HG03460 (cell line): ENCODE data around the gene IFT27.

ENCODE experiments used
- ATAC-seq: cut with Tn5 transposase; IDR thresholded peaks from one replicate; pipeline ENCODE4 v1.9.1; 2021; ENCODE audit not compliant: unreplicated experiment

The IFT27 gene

GRCh38 chr22:36775964-36776669 is at the start of gene IFT27:
Gene IFT27 (minus strand): TSS chr22:36776119. CDS start chr22:36775707, 412 bp downstream.
- ATAC-seq = peak; percentile 86

GRCh38 chr22:36824655-36825054 is 48.7 kb upstream of the IFT27 start:
- no peak for ATAC-seq

- ATAC-seq = no peak
Measured at GRCh38 chr22:36823186-36823839, 47.4 kb upstream of the IFT27 start.

DNA sequence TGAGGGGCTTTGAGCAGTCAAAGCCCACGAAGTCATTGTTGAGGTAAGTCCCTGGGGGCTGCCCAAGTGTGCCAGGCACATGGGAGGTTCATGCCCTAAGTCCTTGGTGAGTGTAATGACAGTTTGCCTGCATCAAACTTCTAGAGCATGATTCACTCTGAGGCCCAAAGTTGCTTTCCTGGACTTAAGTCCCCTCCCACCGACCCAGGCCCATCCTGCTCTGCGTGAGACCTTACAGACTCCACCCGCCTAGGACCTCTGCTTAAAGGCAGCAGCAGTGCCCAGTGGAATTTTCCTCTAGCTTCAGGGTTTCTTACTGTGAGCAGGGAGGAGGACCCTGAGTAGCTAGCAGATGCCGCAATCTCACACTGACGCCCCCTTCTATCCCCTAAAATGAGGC is 46.7 kb upstream of the IFT27 start:
- ATAC-seq = no peak

DNA sequence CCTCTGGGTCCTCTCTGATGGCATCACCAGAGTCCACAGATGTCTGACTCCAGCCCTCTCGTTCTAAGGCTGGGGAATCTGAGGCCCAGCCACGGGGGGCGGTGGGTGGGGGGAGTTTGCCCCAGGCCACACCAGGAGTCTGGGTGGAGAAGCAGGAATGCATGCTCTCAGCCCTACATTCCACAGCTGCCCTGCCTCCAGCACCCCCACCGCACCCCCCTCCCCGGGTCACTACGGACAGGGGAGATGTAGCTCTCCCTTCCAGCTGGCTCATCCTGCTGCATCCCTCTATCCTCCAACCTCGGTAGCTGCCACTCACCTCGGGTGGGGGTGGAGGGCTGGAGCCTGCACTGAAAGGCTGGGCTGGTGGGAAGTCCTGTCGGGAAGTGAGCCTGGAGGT is 43.2 kb upstream of the IFT27 start:
- ATAC-seq = no peak

DNA sequence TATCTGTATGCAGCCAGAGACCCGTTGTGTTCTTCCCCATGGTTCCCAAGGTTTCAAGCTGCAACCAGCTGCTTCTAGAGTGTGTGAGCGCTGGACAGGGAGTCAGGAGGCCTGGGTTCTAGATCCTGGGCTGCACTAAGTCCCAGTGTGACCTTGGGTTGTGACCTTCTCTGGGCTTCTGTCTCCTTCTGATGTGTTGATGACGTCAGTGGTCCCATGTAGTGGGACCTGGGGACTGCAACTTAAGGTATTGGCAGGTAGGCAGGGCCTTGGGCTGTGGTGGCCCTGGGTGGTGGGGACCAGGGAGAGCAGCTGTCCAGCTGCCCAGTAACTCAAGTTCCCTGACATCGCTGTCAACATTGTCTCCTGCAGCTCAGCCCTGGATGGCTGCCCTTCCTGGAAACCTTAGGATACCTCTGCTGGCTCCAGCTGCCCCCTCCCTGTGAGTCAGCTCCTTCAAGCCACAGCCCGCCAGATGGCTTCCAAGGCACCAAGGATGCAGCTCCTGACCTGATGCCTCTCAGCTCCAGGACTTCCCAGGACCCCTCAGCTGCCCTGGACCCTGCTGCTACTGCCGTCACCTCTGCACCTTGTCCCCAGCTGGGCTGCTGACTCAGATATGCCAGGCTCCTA is 42.2 kb upstream of the IFT27 start:
- no peak for ATAC-seq

DNA sequence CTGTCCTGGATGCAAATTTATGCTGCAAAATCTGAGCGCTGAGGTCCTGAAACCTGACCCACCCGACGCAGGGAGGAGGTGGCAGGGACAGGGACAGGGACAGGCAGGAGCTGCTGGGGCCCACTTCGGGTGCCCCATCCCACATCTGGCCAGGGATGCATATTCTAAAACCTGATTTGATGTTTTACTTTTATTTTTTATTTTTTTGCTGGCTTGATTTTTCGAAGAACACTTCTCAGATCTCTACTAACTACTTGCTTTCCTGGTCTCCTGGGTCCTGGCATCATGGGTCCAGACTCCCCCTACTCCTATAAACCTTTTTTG is 41.6 kb upstream of the IFT27 start:
- no peak for ATAC-seq

DNA sequence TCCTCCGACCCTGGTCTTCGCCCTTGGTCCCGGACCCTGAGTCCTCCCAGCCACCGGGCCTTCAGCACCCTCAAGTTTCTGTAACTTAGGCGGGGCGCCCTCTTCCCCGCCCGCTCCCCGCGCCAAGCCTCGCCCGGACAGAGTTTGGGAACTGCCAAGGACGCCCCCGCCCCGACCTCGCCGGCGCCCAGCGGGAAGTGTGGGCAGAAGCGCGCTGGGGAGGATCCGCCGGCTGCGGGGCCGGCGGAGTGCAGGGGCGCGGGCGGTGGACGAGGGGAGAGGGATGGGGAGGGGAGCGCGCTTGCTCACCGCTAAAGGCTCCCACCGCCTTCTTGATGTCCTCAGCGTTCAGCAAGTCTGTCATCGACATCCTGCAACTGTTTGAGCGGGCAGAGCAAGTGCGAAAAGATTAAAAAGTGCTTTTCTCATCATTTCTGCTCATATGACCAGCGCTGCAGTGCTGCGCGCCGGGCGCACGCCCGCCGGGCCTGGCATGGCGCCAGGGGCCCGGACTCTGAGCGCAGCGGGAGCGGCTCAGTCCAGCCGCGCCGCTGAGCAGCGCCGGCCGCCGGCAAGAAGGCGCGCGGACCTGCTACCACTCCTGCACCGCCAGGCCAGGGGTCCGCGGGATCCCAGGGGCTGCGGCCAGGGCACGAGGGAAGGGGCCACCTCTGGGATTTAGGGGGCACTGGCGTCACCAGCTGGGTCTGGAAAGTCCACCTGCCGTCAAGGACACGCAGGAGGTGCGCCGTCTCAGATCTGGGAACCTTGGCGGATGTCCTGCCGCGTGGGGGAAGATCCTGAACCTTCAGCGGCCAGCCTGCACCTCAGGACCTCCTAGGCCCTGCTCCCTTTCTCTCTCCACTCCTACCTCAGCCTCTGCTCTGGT is 41.0 kb upstream of the IFT27 start, which contains the start of gene PVALB:
Gene PVALB (minus strand): TSS at position 400 of the 889 bp plus-strand sequence. CDS start 30 bp downstream, at position 370.
- no peak for ATAC-seq

GRCh38 chr22:36816339-36816635 is 40.4 kb upstream of the IFT27 start:
- no peak for ATAC-seq

DNA sequence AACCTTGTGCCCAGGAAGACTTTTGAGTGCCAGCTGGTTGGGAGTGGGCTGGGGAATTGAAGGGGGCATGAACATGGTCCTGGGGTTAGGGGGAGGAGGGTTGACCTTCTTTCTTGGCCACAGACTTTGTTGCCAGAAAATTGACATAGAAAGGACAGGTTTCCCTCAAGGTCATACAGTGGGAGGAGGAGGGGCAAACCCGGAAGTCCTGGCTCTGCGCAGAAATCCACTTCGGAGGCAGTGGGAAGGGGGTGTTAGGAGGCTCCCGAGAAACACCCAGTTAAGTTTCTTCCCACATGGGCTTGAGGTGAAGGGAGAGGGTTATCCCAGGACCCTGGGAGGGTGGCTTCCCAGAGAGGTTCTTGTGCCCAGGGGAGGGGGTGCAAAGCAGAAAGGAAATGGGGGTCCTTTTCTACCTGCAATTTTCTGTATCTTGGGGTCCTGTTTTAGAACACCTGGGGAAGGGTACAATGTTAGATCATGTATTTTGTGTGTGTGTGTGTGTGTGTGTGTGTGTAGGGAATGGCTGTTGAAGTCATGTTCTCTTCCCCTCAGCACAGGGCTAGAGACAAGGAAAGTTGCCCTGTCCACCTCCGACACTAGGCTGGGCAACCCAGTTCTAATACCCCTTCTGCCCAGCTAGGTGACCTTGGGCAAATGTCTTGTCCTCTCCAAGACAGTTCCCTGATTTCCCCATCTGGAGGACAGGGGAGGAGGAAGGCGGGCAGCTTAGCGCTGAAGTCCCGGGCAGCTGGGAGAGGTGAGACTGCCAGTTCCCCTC is 39.8 kb upstream of the IFT27 start:
- no peak for ATAC-seq

GRCh38 chr22:36814801-36815200 is 38.9 kb upstream of the IFT27 start:
- ATAC-seq = no peak

DNA sequence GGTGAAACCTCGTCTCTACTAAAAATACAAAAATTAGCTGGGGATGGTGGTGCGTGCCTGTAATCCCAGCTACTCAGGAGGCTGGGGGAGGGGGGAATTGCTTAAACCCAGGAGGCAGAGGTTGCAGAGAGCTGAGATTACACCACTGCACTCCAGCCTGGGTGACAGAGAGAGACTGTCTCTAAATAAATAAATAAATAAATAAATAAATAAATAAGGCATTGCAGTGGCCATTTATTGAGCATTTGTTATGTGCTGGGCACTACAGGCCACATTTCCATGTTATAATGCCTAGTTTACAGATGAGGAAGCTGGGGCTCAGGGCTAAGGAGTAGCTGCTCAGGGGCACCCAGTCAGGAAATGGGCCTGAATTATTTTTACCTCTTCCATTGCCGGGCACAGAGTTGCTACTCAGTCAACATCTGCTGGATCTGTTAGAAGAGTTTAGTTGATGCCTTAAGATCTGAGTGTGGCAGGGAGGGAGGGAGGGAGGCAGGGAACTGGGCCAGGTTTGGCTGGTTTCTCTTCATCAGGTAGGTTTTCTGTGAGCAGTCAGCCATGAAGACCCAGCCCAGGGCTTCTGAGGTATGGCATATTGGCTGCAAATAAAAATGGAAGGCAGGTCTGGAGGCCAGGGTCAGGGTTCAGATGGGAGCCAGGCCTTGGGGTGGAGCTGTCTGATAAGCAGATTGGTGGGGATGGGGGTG is 35.3 kb upstream of the IFT27 start:
- no peak for ATAC-seq

DNA sequence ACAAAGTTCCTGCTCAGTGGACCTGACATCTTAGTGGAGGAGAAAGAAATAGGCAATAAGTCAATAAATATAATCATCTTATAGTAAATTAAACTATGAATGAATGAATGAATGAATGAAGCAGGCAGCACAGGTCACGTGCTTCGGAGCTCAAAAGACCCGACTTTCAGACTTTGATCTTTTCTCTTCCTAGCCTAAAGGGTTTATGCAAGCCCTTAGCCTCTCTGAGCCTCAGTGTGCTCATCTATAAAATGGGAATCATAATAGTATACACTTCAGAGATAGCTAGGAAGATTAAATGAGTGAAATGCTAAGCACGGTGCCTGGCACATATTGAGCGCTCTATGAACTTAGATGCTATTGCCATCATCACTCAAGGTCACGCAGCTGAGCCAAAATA is 33.4 kb upstream of the IFT27 start:
- no peak for ATAC-seq

DNA sequence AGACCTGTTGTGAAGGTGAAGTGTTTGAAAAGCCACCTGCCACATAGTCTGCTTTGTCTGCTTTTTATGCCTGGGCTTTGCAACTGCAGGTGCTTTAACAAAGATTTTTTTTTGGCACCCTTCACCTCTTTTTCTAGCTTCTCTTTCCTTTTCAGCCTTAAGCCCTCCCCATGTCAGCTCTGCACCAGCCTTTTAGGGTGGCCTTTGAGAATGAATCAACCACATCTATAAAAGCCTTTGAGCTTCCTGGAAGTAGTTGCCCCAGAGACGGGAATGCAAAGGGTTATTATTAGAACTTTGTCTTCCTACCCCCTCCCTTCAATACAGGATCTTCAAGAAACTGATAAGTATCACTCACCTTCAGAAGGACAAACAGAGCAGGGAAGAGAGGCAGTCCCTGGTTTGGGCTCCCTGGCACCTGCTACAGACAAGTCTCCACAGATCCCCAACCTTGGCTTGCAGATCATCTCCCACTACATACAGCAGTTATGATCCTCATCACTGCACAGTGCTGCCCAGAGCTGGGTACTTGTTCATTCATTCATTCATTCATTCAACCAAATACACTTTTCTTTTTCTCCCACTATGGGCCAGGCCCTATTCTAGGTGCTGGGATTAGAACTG is 32.9 kb upstream of the IFT27 start:
- ATAC-seq = no peak

GRCh38 chr22:36807627-36808026 is 31.7 kb upstream of the IFT27 start:
- ATAC-seq = no peak

DNA sequence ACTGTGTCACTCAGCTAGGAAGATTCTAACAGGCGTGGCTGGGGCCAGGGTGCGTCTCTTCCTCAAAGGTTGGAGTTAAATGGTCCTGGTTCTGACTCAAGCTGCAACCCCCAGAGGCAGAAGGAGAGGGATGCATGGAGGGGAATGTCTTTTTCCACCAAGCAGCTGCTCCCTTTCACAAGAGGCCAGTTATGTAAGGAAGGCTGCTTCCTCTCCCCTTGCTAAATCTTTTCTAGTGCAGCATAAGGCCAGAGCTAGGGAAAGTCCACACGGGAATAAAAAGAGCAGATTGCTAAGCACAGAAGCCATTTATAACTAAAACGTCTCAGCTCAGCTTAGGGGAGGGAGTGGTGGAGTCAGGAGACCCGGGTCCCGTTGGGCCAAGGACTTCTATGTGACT is 30.9 kb upstream of the IFT27 start:
- no peak for ATAC-seq

DNA sequence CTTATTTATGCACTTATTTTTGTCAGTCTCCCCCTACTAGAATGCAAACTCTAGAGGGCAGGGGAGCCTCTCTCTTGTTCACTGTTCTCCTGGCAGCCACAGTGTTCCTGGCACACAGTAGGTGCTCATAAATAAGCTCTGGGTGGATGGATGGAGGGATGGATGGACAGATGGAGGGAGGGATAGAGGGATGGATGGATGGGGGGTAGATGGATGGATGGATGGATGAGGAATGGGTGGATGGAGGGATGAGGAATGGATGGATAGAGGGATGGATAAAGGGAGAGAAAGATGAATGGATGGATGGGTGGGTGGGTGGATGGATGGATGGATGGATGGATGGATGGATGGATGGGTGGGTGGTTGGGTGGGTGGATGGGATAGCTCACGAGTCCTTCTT is 27.4 kb upstream of the IFT27 start:
- no peak for ATAC-seq

DNA sequence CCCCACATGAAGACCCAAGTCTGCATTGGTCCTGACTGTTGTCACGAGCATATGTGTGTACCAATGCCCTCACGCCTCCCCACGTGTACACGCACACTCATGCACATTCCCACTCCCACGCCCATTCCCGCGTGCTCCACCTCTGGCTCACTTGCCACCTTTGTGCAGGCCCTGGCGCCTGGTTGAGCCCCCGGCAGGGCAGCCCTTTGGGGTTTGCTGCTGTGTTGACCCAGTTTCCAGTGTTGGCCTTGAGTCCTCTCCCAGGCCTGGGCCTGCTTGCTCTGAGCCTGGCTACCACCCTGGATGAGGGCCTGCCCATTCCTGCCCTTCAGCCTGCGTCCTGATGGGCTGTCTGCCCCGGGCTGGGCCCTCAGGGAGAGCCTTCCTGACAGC is 22.8 kb upstream of the IFT27 start:
- ATAC-seq = no peak

- no peak for ATAC-seq
Measured at GRCh38 chr22:36797911-36798673, 22.2 kb upstream of the IFT27 start.
